ENCODE data around the gene MFAP2. TPM values are rescaled to one million over a fixed set of nuclear protein-coding genes. Genes with fewer than 3 reads are reported as not detected.

MFAP2 gene
- total RNA-seq, 1 experiment from 2014 or later: 152 TPM

DNA sequence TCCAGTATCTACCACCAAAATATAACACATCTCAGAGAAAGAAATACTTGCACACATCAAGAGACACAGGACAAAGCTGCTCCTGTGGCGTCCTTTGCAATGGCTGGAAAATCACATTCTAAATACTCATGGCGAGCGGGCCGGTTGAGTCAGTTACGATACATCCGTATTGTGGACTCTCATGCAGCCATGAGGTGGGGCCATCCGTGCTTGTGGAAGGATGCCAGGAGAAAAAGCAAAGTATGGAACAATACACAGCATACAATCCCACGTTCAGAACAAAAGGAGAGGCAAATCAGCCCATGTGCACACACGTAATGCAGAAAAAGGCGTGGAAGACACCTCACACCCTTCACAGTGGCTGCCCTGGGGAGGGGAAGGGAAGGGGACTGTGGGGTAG lies 18.2 kb upstream of the MFAP2 start:
- no peak overlapping the region for H2AK5ac ChIP-seq (ENCODE audit: insufficient read length, low read length)
- H2BK5ac ChIP-seq (ENCODE audit: insufficient read length, low read length): no peak overlapping the region
- H3K4me1 Mint-ChIP-seq: no peaks in the 10 kb centered on the region
- no peak overlapping the region for H2BK12ac ChIP-seq (ENCODE audit: insufficient read length, low read depth, low read length)
- no peak overlapping the region for H2BK120ac ChIP-seq (ENCODE audit: low read depth, low read length, poor library complexity, severe bottlenecking)
- H3K27ac Mint-ChIP-seq: no peak overlapping the region
- DNase-seq: no peak
- H3K4me1 ChIP-seq (ENCODE audit: insufficient read depth, low read length): no peaks in the 10 kb centered on the region
- no peak overlapping the region for H3K18ac ChIP-seq (ENCODE audit: insufficient read length, low read depth, low read length)
- H4K20me1 ChIP-seq (ENCODE audit: control insufficient read depth, insufficient read depth, insufficient read length): no peaks in the 10 kb centered on the region
- no peak overlapping the region for H3K14ac ChIP-seq (ENCODE audit: insufficient read depth, low read length)
- no peaks in the 10 kb centered on the region for H3K9me3 Mint-ChIP-seq
- no peak overlapping the region for H4K5ac ChIP-seq (ENCODE audit: insufficient read length, low read depth, low read length)
- no peak overlapping the region for H3K4me2 ChIP-seq (ENCODE audit: insufficient read depth, insufficient read length, low read length)
- H3T11ph ChIP-seq (ENCODE audit: low read length): no peak overlapping the region
- H3K79me1 ChIP-seq (ENCODE audit: insufficient read depth, low read depth, low read length, poor library complexity, severe bottlenecking): no peaks in the 10 kb centered on the region
- no peak overlapping the region for H2BK20ac ChIP-seq (ENCODE audit: low read depth, low read length, poor library complexity, severe bottlenecking)
- no peaks in the 10 kb centered on the region for H3K9me3 ChIP-seq (ENCODE audit: control insufficient read depth, low read depth, low read length)
- H3K9ac ChIP-seq (ENCODE audit: extremely low read depth, insufficient read length, low read length): no peak overlapping the region
- no peak overlapping the region for H4K8ac ChIP-seq (replicated peaks; ENCODE audit: insufficient read length, low read depth, low read length)
- H3K4me3 Mint-ChIP-seq: no peak overlapping the region
- no peaks in the 10 kb centered on the region for H3K27me3 ChIP-seq (ENCODE audit: insufficient read depth, low read length)
- WGBS (ENCODE audit: extremely low coverage, insufficient read length, low lambda C conversion rate): no CpG with 5 or more reads among the region's 10 CpGs
- TF ChIP-seq, protein P1, sequence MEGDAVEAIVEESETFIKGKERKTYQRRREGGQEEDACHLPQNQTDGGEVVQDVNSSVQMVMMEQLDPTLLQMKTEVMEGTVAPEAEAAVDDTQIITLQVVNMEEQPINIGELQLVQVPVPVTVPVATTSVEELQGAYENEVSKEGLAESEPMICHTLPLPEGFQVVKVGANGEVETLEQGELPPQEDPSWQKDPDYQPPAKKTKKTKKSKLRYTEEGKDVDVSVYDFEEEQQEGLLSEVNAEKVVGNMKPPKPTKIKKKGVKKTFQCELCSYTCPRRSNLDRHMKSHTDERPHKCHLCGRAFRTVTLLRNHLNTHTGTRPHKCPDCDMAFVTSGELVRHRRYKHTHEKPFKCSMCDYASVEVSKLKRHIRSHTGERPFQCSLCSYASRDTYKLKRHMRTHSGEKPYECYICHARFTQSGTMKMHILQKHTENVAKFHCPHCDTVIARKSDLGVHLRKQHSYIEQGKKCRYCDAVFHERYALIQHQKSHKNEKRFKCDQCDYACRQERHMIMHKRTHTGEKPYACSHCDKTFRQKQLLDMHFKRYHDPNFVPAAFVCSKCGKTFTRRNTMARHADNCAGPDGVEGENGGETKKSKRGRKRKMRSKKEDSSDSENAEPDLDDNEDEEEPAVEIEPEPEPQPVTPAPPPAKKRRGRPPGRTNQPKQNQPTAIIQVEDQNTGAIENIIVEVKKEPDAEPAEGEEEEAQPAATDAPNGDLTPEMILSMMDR (conservative IDR thresholded peaks at IDR 0.05): no peak
- H3K23me2 ChIP-seq (ENCODE audit: insufficient read length, low read depth, low read length, poor library complexity, severe bottlenecking): no peaks in the 10 kb centered on the region
- H3K36me3 Mint-ChIP-seq (ENCODE audit: insufficient read depth in 1 of 3, low read depth in 3 of 3): peaks cover 16 to 51% (median 40%) of the 10 kb centered on the region in 3 experiments
- H3K27ac ChIP-seq (ENCODE audit: insufficient read length, low read depth, low read length): no peak overlapping the region
- no peak overlapping the region for H4K91ac ChIP-seq (ENCODE audit: insufficient read length, low read depth, low read length)
- H3K79me2 ChIP-seq (ENCODE audit: insufficient read depth, low read length): no peaks in the 10 kb centered on the region
- H3K4ac ChIP-seq (ENCODE audit: low read depth, low read length): no peak overlapping the region
- no peak overlapping the region for H3K56ac ChIP-seq (ENCODE audit: insufficient read length, low read depth, low read length)
- no peaks in the 10 kb centered on the region for H3K27me3 Mint-ChIP-seq (ENCODE audit: low read depth)
- no peak overlapping the region for H2BK15ac ChIP-seq (ENCODE audit: low read depth, low read length)
- no peak overlapping the region for H2AFZ ChIP-seq (ENCODE audit: low read length)
- no peak overlapping the region for H3K23ac ChIP-seq (ENCODE audit: insufficient read length, low read depth, low read length)

Data from H9 (cell line).